Measurements from ENCODE around the gene U2SURP.

GRCh38 chr3:143002727-143003126 lies 1.4 kb downstream of the U2SURP start:
- no peak for TF ChIP-seq CTCF (IDR thresholded peaks at IDR 0.05)
- no peak for TF ChIP-seq POLR2A (IDR thresholded peaks at IDR 0.05)

All from right lobe of liver (tissue), 4 donors.